ENCODE results near the gene ZGRF1. TPM values are rescaled to one million over a fixed set of nuclear protein-coding genes. Genes with fewer than 3 reads are reported as not detected.

Gene ZGRF1
- total RNA-seq, 1 donor from 2014 or later: 128 TPM

DNA sequence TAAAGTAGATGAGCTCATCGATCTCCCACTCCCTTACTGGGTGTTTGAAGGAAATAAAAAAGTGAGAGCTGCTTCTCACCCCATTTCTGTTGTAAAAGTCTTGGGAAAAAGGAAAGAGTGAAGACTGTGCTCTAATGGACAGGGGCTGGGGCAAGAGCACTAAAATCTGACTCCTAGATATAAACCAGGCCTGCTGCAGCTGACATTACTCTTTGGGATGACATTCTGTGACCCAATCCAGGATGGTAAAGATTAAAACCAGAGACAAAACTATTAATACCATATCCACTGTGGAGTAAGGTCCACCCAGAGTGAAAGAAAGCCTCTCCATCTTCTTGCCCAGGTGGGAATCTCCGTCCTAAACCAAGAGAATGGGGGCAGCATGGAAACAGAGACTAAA lies 100.6 kb downstream of the ZGRF1 start:
- Histone ChIP-seq H3K4me2 (no peak overlapping the region), H3K4me3 (no peak overlapping the region), H3K79me2 (ENCODE audit: low read depth) (no peaks in the 10 kb centered on the region), H3K9ac (no peak overlapping the region), H4K20me1 (ENCODE audit: low read depth) (no peaks in the 10 kb centered on the region), H3K36me3 (no peaks in the 10 kb centered on the region), H3K4me1 (no peaks in the 10 kb centered on the region), H3K27ac (no peak overlapping the region), H3F3A (ENCODE audit: low read depth) (peaks cover 10% of the 10 kb centered on the region), H3K27me3 (no peaks in the 10 kb centered on the region), H3K9me3 (ENCODE audit: low read depth) (no peaks in the 10 kb centered on the region), H2AFZ (replicated peaks) (no peak overlapping the region)
- no peak for DNase-seq (ENCODE audit: low spot score)
- Mint-ChIP-seq H3K36me3 (no peaks in the 10 kb centered on the region), H3K27me3 (ENCODE audit: insufficient read depth, low read depth) (no peaks in the 10 kb centered on the region), H3K9me3 (no peaks in the 10 kb centered on the region), H3K4me1 (no peaks in the 10 kb centered on the region), H3K27ac (no peak overlapping the region), H3K4me3 (no peak overlapping the region)
- TF ChIP-seq CTCF (IDR thresholded peaks at IDR 0.05) (no peak), EZH2phosphoT487 (IDR thresholded peaks at IDR 0.05) (no peak), EZH2 (IDR thresholded peaks at IDR 0.05) (no peak)

- no peak overlapping the region for H3K27ac ChIP-seq
- Mint-ChIP-seq H3K4me1 (no peaks in the 10 kb centered on the region), H3K27me3 (ENCODE audit: insufficient read depth, low read depth) (peaks cover 2% of the 10 kb centered on the region), H3K27ac (no peak overlapping the region), H3K9me3 (no peaks in the 10 kb centered on the region), H3K4me3 (no peak overlapping the region), H3K36me3 (no peaks in the 10 kb centered on the region)
- H2AFZ ChIP-seq (replicated peaks): no peak overlapping the region
- H3K4me3 ChIP-seq: no peak overlapping the region
- H3K4me2 ChIP-seq: no peak overlapping the region
- no peaks in the 10 kb centered on the region for H3K79me2 ChIP-seq (ENCODE audit: low read depth)
- H3K36me3 ChIP-seq: no peaks in the 10 kb centered on the region
- H3K9me3 ChIP-seq (ENCODE audit: low read depth): no peaks in the 10 kb centered on the region
- no peak overlapping the region for H3K9ac ChIP-seq
- no peaks in the 10 kb centered on the region for H4K20me1 ChIP-seq (ENCODE audit: low read depth)
- no peak for DNase-seq (ENCODE audit: low spot score)
- H3K4me1 ChIP-seq: no peaks in the 10 kb centered on the region
- H3K27me3 ChIP-seq: peaks cover 9% of the 10 kb centered on the region
- peaks cover 5% of the 10 kb centered on the region for H3F3A ChIP-seq (ENCODE audit: low read depth)
- no peak for TF ChIP-seq EZH2 (IDR thresholded peaks at IDR 0.05)
- no peak for TF ChIP-seq EZH2phosphoT487 (IDR thresholded peaks at IDR 0.05)
- TF ChIP-seq CTCF (IDR thresholded peaks at IDR 0.05): no peak
Measured at GRCh38 chr4:112532267-112532666, 104.4 kb downstream of the ZGRF1 start.

GRCh38 chr4:112531146-112531545 lies 105.6 kb downstream of the ZGRF1 start:
- no peak overlapping the region for H3K27ac Mint-ChIP-seq
- no peak for DNase-seq (ENCODE audit: low spot score)
- H3K4me3 ChIP-seq: no peak overlapping the region
- H3K36me3 ChIP-seq: no peaks in the 10 kb centered on the region
- H3K4me1 Mint-ChIP-seq: peaks cover under 1% of the 10 kb centered on the region
- H2AFZ ChIP-seq (replicated peaks): no peak overlapping the region
- no peaks in the 10 kb centered on the region for H3K36me3 Mint-ChIP-seq
- peaks cover 19% of the 10 kb centered on the region for H3K27me3 ChIP-seq
- no peak for TF ChIP-seq EZH2 (IDR thresholded peaks at IDR 0.05)
- TF ChIP-seq CTCF (IDR thresholded peaks at IDR 0.05): no peak
- no peak for TF ChIP-seq EZH2phosphoT487 (IDR thresholded peaks at IDR 0.05)
- no peaks in the 10 kb centered on the region for H4K20me1 ChIP-seq (ENCODE audit: low read depth)
- no peak overlapping the region for H3K4me2 ChIP-seq
- no peak overlapping the region for H3K4me3 Mint-ChIP-seq
- no peaks in the 10 kb centered on the region for H3K79me2 ChIP-seq (ENCODE audit: low read depth)
- no peak overlapping the region for H3K9ac ChIP-seq
- H3K9me3 ChIP-seq (ENCODE audit: low read depth): no peaks in the 10 kb centered on the region
- H3K4me1 ChIP-seq: no peaks in the 10 kb centered on the region
- H3K27ac ChIP-seq: no peak overlapping the region
- peaks cover 3% of the 10 kb centered on the region for H3F3A ChIP-seq (ENCODE audit: low read depth)
- no peaks in the 10 kb centered on the region for H3K9me3 Mint-ChIP-seq
- H3K27me3 Mint-ChIP-seq (ENCODE audit: insufficient read depth, low read depth): peaks cover 2% of the 10 kb centered on the region
